HS-27A (cell line): ENCODE measurements around the gene SIGLEC1.

Experiments
- DNase-seq: peaks from one replicate; pipeline ENCODE4 v3.0.0-alpha.2; 2012; ENCODE audit warnings: low read depth, missing footprints

Gene SIGLEC1

DNA sequence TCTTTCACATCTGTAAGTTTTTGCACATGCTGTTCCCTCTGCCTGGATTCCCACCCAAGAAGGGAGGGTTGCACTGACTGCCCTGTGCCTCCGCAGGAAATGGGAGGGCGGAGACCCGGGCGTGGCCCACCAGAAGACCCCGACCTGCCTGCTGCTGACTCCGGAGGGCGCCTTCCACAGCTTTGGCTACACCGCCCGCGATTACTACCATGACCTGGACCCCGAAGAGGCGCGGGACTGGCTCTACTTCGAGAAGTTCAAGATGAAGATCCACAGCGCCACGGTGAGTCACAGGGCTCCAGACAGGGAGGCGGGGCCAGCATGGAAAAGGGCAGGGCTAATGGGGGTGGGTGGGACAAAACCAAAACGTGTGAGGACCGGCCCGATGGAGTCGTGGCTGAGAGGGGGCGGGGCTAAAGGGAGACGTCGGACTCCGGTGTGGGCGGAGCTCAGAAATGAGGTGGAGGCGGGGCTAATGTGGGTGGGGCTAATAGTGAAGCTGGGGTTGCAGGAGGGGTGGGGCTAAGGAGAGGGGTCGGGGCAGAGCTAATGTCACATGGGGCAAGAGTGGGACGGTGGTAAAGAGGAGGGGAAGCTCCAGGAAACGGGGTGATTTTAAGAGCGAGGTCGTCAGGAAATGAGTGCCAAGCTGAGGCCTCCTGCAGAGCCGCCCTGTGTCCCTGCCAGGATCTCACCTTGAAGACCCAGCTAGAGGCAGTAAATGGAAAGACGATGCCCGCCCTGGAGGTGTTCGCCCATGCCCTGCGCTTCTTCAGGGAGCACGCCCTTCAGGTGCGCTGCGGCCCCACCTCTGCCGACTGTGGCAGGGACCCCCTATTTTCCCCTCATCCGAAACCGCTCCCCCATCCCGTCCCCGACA lies 32.6 kb upstream of the SIGLEC1 start:
- no peak for DNase-seq

DNA sequence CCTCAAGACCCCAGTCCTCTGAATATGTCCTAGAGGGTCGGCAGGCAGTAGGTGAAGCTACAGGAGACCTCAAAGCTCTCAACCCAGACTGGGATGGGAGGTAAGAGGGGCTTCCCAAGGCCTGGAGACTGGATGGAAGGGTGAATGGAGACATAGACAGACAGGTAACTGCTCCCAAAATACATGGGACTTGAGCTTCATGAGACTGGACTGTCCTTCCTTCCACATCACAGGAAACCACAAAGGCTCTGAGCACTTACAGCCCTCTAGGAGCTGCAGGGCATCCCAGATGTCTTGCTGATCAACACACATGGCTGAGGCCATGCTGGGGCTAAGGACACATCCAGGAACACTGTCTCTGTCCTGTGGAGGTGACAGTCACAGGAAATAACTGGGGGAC lies 31.6 kb upstream of the SIGLEC1 start:
- no peak for DNase-seq

DNA sequence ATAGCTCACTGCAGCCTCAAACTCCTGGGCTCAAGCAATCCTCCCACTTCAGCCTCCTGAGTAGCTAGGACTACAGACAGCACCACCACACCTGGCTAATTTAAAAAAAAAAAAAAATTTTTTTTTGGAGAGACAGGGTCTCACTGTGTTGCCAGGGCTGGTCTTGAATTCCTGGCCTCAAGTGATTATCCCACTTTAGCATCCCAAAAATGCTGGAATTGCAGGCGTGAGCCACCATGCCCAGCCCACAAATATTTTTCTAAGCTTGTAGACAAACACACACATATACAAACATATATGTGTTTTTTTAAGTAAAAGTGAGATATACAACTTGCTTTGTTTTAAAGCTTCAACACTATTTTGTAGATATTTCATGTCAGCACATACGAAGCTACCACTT lies 30.9 kb upstream of the SIGLEC1 start:
- no peak for DNase-seq

DNA sequence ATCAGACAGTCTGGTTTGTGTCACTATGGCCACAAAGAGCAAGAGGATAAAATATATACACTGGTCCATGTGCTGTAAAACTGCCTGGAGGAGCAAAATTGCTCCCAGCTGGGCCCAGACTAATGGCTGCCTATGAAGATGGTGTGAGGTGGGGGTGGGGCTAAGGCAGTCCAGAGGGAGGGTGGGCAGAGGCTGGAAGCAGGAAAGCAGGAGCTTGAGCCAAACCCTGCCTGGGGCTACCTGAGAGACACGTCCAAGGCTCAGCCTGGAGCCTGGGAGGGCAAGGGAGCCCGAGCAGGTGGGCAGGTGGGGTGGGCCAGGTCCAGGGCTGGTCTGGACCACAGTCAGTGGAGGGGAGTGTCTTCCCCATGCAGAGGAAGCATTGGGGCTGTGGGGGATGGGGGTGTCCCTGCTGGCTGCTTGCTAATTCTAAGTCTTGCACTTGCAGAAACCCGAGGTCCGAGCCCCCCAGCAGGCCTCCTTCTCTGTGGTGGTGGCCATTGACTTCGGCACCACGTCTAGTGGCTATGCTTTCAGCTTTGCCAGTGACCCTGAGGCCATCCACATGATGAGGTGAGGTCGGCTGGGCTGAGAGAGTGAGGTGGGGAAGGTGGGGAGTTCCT lies 29.5 kb upstream of the SIGLEC1 start:
- no peak for DNase-seq

DNA sequence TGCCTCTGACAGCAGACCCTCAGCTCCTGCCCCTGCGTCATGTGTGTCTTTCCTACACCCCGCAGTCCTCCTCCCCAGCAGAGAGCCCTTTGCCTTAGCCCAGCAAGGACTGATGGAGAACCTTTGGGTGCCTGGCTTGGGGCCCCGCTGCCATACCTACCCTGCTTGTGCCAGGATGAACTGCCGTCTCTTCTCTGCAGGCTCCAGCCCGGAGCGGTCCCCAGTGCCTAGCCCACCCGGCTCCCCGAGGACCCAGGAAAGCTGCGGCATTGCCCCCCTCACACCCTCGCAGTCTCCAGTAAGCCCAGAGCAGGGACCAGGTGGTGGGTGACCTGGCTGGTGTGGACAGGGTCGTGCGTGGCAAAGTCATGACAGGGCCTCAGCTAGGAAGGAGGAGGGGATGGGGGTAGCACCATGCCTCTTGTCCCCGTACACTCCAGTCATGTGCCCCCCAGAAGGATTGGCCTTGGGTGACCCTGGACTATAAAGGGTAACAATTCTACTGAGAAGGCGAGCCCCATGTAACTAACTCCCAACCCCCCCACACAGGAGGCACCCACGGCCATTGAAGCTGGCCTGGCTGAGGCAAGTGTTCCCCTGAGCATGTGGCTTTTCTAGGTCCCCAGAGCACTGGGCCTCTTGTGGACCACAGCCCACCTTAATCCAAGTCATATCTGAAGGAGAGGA lies 28.4 kb upstream of the SIGLEC1 start:
- no peak for DNase-seq

DNA sequence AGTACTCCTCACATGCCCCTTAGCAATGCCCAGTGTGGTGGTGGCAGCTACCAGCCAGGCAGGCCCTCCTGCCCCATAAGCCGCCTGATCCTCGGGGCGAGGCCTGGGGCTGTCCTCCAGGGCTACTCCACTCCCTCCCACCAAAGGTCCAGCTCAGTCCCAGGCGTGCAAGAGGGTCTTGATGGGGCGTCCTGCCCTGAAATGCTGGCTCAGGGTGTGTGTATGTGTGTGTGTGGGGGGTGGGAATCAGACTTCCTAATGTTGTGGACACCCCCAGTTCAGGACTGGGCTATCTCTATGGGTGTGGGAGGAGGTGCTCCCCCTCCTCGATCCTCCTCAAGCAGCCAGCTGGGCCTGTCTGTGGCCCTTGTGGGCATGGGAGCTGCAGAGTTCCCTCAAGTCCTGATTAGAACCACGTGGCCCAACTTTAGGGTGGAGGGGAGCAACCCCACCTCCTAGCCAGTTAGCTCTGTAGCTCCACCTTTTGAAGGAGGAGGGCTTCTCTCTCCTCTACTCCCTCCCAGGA lies 27.6 kb upstream of the SIGLEC1 start:
- no peak for DNase-seq

DNA sequence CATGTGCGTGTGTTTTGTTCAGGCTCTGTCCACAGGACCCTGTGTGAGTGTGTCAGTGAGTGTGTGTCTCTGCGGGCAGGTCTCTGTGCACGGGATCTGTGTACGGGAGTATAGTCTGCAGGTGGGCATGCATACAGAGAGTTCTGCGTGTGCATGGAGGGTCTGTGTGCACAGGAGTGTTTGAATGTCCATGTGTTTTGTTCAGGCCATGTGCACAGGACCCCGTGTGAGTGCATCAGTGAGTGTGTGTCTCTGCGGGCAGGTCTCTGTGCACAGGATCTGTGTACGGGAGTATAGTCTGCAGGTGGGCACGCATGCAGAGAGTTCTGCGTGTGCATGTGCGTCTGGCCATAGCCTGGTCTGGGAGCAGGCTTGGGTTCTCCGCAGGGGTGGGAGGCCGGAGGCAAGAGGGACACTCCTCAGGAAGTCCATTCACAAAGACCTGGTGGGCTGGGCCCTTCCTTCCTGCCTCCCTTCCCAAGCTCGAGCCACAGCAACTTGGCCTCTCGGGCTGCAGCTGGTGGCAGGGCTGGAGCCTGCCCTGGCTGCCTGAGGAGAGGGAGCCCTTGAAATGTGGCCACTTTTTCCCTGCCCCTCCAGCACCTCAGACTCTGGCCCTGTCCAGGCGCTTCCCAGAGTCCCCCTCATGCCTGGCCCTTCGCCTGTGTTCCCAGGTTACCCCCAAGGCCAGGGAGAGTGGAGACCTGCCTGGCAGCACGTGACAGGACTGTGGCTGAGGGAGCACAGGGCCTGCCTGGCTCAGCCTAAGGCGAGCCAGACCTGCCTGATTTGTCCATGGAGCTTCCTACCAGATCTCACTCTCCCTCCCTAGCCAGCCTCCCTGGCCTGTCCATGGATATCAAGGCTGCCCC lies 26.9 kb upstream of the SIGLEC1 start:
- DNase-seq: no peak

DNA sequence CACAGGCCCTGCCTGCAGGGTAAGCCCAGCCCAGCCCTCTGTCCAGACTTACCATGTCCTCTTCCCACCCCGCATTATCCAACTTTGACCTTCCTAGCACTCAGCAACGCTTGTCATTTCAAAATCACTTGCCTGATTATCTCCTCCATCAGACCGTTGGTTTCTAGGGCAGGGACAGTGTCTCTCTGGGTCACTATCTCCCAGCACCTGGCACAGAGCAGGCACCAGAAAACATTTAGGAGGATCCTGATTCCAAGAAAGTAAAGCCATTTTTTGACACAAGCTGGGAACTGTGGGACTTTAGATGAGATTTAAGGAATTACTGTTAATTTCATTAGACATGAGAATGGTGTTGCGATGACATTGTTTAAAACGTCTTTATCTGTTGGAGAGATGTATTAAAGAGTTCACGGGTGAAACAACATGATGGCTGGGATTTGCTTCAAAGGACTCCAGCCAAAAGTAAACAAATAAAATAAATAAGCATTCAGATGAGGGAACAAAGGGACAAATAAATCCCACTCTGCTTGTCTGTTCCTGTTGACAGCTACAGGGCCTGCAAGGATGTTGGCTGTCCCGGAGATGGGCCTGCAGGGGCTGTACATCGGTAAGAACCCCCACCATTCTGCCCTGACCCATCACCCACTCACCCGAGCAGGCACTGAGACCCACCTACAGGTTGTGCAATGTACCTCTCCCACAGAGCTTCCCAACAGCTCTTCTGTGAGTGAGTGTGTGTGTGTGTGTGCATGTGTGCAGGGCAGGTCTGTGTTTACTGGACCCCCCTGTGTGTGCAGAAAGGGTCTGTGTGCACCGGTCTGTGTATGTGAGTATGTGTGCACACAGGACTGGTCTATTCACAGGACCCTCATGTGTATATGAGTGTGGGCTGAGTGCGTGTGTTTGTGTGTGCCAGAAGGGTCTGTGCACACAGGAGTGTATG lies 26.0 kb upstream of the SIGLEC1 start:
- DNase-seq: no peak

DNA sequence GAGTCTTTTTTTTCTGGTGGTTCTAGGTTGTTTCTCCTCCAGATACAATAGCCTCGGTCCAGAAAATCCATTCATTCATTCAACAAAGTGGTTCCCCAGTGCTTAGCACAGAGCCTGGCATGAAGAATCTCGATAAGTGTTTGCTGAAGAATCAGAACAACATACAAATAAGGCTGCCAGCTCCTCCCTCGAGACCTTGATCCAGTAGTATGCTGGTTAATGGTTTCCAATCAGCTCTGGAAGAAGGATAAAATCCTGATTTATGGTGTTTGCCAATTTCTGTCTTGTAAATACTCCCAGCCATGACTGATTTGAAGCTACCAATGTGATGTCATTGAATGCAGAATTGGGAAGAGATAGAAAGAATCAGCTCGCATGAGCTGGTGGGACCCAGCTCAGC lies 23.4 kb upstream of the SIGLEC1 start:
- DNase-seq: no peak

DNA sequence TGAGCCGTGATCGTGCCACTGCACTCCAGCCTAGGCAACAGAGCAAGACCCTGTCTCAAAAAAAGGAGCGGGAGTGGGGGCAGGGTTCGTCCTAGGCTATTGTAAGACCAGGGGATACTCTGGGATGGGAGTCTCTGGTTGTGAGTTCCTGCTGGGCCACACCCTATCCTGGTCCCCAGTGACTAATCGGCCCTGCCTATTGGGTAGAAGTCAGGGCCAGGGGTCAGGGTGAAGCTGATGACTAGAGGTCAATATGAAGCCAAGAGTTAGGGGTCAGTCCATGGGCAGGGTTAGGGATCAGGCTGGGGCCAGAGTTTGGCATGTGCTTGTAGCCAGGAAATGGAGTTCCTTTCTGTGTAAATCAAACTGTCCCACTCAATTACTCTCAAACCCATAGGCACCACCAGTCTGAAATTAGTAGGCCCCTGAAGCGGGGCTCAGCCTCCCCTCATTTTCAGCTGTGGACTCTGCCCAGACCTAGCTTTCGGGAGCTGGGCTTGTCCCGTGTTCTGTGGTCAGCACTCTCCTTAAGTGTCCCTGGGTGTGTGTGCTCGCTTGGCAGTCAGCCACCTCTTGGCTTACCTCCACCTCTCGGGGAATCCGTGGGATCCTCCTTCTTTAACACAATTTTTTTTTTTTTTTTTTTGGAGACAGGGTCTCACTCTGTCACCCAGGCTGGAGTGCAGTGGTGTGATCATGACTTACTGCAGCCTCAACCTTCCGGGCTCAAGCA lies 21.9 kb upstream of the SIGLEC1 start:
- DNase-seq: no peak

DNA sequence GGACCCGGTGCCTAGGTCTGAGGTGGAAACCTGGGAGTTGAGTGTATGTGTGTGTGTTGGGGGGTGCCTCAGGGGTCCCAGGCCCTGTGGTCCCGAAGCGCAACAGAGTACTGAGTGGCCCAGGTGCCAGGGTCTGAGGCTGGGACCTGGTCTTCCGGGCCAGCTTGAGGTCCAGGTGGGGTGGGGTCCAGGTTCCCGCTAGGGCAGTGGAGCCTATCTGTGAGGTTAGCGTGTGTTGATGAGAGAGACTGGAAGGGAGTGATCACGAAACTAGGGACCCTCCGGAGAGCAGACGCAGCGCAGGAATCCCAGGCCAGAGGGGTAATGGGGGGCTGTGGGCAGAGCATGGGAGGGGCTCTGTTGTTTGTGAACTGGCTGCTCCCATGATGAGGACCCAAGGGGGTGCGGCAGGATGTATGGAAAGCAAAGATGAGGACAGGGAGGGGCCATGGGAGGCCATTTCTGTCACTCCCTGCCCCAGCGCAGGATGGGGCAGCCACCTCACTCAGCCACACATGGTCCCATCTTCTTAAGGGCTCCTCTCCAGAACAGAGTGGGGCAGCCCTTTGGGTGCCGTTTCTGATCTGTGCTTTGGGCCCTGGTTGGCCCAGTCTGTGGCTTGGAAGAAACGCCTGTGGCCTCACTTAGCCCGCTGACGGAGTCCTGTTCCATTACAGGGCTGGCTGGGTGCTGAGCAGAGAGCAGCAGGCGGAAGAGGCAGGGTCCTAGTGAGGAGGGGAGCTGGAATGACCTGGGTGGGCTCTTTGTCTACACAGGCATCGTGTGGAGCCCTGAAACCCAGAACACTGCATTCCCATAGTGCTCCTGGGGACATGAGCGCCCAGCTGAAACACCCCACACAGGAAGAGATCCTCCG lies 21.0 kb upstream of the SIGLEC1 start:
- no peak for DNase-seq

DNA sequence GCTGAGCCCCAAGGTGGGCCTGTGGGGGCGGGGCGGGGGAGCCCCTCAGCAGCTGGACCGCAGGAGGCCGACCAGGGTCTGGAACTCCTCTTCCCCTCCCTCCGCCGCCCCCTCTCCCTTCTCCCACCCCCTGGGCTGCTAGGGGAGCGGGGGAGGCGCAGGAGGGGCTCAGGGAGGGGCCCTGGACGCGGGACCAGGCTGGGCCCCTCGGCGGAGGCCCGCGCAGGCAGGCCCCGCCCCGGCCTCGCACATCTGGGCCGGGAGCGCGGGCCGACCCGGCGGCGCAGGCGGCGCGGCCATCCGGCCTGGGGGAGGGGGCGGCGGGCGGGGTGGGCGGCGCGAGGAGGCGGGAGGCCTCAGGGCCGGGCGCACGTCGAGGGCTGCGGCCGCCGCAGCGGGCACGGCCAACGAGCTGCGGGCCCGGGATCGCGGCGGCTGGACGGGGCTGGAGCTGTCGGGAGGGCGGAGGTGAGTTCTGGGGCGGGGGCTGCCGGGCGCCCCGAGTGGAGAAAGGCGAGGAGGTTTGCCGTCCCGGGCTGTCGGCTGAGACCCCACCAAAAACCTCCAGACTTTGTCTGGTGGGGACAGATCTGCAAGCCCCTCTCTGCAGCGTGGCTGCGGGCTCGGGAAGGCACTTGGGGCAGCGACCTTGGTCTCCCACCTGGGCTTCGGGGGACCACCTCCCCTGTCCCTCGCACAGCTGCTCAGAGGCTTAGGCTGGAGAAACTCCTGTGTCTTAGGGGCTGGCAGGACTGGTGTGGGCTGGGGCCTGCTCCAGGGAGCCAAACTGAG lies 20.1 kb upstream of the SIGLEC1 start, which contains the start of gene HSPA12B:
Gene HSPA12B (plus strand): TSS at position 359 of the 792 bp plus-strand sequence. CDS start 5,990 bp downstream, outside the sequence.
- no peak for DNase-seq

DNA sequence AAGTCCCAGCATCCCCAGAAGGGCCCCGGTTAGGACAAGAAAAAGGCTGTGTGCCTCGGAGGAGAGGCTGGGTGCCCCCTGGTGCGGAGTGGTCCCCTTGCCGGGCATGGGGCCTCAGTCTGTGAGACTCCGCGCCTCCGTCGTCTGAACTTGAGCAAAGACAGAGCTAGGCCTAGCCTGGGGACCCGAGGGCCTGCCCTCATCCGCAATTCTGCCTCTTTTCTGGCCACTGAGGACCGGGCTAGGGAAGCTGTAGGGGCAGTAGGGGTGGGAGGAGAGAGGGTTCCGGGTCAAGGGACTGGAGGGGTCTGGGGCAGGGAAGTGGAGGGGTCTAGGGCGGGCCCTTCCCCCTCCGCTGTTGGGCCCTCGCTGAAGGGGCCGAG lies 19.5 kb upstream of the SIGLEC1 start:
- DNase-seq: no peak

DNA sequence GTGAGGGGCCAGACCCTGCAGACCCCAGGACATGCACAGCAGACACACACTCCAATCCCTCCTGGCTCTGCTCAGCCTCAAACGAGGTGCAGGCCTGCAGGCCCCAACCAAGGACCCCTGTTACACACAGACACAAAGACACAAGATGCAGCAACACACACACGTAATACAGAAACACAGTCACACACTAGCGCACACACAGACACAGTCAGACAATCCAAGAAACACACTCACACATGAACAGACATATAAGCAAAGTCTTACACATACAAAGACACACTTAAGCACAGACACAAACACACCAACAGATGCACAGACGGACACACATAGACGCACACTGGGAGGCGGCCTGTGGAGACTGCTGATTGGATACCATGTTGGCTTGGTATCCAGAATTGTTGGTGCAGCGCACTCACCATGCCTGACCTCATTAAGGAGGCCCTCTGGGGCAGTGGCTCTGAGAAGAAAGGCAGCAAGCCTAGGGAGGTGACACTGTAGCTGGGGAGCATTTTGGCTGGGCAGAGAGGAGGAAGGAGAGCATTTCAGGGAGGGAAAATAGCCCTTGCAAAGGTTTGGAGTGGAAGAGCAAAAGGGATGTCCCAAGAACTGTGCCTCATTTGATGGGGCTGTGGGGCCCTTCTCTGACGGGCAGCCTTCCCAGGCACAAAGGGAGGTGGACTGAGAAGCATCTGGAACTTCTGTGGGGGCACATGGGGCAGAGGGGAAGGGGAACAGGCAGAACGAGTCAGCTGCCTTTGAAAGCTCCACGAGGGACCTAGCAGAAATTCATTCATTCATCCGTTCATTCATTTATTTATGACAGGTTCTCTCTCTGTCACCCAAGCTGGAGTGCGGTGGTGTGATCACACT lies 18.6 kb upstream of the SIGLEC1 start:
- DNase-seq: no peak

DNA sequence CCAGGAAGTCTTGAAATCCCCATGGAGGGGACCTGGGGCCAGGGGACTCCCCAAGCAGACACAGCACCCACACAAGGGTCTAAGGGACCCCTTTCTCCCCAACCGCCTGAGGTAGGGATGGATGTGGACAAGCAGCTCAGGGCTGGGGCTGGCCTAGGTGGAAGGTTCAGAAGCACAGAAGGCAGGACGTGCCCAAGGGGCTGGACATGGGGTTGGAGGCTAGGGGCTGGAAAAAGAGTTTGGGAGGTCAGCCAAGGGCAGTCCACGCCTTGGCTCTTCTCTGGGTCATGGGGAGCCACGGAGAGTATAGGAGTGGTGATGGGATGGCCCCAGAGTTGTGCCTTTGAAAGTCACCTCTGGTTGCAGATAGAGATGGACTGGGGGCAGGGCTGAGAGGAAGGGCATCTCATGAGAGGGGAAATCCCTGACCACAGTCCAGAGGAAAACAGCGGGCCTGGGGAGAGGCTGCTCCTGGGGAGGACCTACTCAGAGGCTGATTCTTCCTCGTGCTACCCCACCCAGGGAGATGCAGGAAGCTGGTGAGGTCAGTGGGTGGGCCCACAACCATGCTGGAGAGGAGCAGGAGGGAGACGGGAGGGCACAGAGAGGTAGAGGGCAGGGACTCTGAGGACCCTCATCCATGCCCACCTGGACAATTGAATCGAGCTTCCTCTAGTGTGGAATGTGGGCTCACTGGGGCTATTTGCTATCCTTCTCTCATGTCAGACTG lies 17.6 kb upstream of the SIGLEC1 start:
- no peak for DNase-seq

DNA sequence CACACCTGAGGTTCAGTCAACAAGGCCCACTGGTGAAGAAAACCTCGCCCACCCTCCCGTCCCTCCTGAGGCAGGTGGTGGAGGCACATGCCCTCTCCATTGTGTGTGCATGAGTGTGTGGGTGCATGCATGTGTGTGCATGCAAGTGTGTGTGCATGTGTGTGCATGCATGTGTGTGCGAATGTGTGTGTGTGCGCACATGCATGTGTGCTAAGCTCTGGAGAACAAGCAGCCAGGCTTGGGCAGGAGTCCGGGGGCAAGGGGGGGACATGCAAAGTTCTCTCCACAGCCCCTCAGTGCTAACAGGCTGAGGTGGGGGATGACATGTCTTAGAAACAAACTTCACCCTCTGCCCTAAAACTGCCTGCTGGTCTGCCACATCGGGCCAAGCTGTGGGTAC lies 17.0 kb upstream of the SIGLEC1 start:
- no peak for DNase-seq
